Peyer's patch (tissue), 4 donors: Measurements from ENCODE around the gene HSD17B1.

Experiments used
- CTCF ChIP-seq, 6 experiments: fragments of 450-650 bp in 4 of 6; fragments of 200-600 bp in 2 of 6; sonication (generic) in 1 of 6; IDR thresholded peaks; one replicate each; pipeline ENCODE4 v1.5.1; 2017 to 2019; ENCODE audit warnings: antibody characterized with exemption in 6 of 6, mild to moderate bottlenecking in 3 of 6, moderate library complexity in 1 of 6
- POLR2A ChIP-seq, 2 donors: fragments of 450-650 bp; IDR thresholded peaks; one replicate each; pipeline ENCODE4 v1.5.1; 2017; ENCODE audit warnings: antibody characterized with exemption in 2 of 2, mild to moderate bottlenecking in 2 of 2, moderate library complexity in 2 of 2

- TF ChIP-seq CTCF (IDR thresholded peaks at IDR 0.05) (peak in 5 of 6 experiments; percentile 24 to 59 (median 50)), POLR2A (IDR thresholded peaks at IDR 0.05) (peak; percentile 78 to 82)
Observed at GRCh38 chr17:42577532-42578281, 25.0 kb downstream of the HSD17B1 start, which contains the start of gene PSMC3IP.
